Stimulated activated CD8-positive, alpha-beta memory T cell treated with anti-CD3 and anti-CD28 coated beads, Interleukin-4, amount 100 ng/mL, for 48 hours (primary cell): ENCODE results near the gene JDP2.

ENCODE experiments used
- DNase-seq: peaks from one replicate; pipeline ENCODE4 v3.0.0-alpha.2; 2020

JDP2 gene

DNA sequence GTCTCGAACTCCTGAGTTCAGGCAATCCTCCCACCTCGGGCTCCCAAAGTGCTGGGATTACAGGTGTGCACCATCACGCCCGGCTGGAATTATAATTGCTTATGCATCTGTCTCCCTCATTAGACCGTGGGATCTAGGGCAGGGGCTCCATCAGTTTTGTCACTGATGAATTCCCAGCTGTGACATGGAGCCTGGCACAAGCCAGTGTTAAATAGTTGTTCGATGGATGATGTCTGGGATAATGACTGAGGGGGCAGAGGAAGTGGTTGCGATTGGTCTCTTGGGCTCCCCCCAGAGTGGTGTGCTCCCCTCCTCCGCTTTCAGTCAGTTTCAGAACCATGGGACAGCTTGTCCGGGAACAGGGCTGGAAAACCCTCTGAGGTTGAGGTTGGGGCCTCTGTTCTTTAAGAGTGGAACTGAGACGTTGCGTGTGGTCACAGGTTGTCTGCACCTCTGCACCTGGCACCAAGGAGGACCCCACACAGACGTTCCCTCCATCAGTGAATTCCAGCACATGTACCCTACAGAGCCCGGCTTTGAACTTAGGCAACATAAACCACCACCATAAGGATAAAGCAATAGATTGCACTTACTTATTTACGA lies 63.7 kb downstream of the JDP2 start:
- no peak for DNase-seq

DNA sequence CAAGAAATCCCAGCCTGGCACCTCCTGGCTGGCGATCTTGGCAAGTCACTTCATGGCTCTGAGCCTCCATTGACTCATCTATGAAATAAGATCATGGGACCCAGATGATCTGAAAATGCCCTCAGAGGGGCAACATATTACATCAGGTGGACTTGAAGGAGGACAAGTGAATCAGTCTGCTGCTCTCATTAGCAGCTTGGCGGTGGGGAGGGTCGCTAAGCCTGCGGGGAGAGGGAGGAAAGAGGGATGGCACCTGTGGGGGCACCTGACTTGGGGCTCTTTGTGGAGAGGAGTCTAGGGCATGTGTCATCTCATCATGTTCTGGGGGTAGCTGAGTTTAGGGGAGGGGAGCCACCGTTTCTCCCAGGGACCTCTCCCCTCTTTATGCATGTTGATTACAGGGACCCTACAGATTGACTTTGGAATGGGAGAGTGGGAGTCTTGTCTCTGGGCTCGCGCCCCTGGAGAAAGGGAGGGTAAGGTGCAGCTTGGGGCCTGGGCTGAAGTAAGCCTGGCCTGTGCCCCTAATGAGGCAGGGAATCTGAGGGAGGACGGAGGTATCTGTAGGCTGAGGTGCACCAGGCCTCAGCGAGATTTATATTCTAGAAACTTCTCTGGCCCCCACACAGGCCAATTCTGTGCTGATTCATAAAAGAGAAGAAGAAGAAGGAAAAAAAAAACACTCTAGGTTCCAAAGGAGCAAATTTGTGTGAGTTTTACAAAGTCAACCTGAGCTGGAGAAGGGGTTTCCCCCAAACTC lies 65.2 kb downstream of the JDP2 start:
- no peak for DNase-seq

DNA sequence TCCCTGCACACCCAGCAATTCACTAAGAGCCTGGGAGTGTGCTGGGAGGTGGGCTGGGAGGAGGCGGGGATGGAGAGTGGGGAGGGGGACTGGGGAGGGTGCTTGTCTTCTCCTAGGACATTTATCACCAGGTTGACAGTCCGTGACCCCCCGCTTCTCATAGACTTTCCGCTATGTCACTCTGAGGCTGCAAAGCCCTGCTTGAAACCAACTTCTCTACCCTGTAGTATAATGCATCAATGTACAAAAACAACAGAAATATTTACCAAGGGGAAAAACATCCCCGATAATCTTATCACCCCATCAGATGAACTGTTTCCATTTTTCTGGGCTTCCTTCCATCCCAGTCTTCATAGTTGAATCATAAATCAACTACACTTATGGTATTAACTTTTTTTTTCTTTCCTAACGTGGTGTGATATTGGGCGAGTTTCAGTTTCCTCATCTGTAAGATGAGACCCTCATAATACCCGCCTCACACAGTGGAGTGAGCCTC lies 65.8 kb downstream of the JDP2 start:
- DNase-seq, result no peak

DNA sequence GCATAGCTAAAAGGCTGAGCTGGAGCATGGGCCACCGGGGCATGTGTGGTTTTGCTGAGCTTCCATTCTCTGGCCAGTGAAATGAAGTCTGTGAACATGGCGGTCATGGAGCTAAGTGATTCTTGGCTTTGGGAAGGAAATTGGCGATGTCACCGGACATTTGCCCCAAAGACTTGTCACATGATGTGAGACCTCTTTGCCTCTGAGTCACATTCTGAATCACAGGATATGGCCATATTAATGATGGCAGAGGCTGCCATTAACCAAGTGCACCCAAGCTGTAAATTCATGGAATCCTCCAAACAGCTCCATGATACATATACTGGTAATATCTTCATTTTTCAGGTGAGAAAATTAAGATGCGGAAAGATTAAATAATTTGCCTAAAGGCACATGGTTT lies 67.1 kb downstream of the JDP2 start:
- DNase-seq, result no peak

DNA sequence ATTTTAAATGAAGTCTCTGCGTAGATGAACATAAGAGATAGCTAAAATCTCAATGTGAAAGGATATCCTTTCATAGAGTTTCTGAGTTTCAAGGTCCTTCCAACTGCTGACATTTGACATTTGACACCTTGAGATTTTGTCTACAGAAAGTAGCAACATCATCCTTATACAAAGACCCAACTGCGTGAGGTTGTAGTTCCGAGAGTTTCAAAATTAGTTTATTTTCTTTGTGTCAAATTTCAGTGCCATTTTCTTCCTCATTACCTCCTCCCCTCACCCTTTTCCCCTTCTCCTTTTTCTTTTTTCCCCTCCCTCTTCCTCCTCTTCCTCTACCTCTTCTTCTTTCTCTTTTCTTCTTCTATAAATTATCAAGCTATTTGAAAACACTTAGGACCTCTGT lies 67.6 kb downstream of the JDP2 start:
- DNase-seq, result no peak

DNA sequence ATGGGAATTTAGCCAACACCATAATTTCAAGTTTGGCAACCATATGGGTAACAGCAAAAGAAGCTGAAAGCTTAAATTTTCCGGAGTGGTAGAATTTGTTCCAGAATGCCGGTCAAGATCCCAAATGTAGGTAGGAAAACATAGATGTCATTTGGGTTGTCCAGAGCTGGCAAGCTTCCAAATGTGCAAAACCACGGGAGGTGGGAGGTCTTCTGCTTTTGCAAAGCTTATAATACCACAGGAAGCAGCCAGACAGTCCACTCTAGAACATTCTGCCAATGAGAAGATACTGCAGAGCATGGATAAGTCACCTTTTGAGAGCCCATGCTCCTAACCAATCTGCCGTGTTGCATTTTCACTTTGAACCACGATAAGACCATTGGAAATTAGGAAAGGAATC lies 68.1 kb downstream of the JDP2 start:
- DNase-seq, result no peak

DNA sequence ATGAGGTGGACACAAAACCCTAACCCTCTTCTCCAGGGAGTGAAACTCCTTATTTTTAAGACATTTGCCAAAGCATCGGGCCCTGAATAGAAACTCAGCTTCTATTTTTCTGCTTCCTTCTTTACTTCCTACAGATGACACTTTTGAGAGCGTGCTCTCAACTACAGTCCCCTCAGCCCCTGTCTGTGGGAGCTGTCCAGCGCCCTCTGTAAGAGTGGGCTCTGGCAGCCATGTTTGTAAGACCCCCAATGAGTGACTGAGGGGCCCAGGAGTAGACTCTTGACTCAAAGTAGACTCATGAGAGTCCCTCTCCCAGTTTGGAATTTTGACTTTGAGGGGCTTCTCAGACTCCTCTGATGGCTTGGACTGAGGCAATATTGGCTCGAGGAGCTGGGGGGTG lies 68.9 kb downstream of the JDP2 start:
- DNase-seq, result no peak

DNA sequence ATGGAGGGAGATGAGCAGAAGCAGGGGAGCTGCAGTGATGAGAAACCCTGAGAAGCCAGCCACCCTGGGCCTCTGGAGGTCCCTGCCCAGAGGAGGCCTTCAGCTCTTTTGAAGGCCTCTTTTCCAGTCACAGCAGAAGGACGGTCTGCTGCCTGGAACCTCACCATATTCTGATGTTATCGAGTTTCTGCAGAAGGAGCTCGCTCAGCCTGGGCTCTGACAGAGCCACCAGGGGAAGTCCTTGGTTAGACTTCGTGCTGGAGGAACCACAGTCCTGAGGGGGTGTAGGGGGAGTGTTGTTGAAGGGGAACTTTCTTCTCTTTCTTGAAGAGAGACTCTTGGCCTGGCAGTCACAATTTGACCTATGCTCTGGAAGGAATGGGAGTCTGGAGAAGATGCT lies 69.4 kb downstream of the JDP2 start:
- peak; percentile 76 for DNase-seq

DNA sequence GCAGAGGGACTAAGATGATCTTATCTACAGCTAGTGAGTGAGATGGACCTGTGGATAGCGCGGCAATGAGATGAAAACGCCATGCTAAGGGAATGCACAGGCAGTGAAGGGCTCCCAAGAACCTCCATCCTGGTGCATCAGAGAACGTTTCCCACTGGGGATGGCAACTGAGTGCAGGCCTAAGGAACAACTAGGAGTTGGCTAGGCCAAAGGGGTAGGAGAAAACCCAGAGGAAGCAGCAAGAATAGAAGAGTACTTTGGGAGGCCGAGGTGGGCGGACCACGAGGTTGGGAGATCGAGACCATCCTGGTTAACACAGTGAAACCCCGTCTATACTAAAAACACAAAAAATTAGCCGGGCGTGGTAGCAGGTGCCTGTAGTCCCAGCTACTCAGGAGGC lies 69.9 kb downstream of the JDP2 start:
- peak; percentile 58 for DNase-seq

DNA sequence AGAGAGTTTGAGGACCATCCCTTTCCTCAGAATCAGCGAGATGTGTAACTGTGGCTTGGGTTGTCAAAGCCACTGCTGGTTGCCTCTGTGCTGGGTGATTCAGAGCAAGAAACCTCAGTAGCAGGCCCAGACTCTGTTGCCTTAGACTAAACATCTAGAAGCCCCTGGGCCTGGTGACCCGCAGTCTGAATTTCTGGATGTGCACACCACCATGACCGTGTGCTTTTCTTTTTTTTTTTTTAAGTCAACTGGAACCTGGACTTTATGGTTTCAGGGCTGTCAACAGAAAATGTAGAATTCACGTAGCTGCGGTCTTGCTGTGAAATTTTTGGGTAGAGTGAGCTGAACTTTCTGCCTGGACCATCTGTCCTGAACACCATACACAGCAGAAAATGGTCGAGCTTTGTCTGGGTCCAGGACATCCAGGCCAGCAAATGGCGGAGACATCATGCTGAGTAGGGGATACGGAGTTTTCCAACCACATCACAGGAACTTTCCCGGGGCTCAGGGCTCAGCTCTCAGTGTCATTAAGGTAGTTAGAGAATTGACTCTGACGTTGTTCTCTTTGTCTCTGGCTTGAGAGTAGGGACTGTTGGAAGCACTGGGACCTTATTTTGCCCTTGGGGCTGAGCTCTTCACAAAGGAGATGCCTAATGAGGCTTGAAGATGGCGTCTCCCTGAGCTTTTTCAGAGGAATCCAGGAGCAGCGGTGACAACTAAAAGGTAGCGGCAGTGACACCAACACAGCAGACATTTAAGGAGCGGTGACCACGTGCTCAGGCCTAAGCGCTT lies 71.5 kb downstream of the JDP2 start:
- peak; percentile 61 for DNase-seq

DNA sequence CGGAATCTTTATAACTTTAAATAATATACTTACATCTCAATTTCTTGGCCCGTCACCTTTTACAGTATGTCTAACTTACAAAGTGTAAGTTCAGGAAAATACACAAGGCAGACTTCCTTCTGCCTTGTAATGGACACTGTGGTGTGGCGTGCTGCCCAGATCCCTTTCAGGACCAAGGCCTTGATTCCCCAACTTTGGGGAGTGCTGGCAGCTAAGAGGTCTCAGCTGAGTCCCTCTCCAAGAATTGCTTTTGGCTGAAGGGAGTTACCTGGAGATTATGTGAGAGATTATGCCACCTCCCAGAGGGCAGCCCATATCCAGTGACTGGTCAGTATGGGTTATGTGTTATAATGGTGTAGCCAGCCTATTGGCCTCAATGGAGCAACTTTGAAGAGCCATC lies 73.3 kb downstream of the JDP2 start:
- DNase-seq, result no peak

DNA sequence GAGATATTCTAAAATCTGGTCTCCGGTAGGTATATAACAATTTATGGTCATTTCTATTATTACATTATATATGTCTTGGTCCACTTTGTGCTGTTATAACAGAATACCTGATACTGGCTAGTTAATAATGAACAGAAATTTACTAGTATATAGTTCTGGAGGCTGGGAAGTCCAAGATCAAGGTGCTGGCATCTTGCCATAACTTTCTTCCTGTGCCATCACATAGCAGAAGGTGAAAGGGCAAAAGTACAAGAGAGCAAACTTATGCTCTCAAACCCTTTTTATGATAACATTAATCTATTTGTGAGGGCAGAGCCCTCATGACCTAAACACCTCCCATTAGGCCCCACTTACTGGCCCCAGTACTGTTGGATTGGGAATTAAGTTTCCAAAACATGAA lies 76.6 kb downstream of the JDP2 start:
- no peak for DNase-seq

DNA sequence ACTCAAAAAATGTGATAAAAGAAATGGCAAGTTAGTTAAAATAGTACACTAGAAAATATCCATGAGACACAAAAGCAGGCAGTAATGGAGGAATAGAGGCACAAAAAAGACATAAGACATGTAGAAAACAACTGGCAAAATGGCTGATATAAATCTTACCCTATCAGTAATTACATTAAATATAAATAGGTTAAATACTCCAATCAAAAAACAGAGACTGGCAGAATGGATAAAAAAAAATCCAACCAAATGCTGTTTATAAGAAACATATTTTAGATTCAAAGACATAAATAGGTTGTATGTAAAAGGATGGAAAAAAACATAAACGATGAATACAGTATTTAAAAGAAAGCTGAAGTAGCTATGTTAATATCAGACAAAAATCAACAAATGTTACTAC lies 79.1 kb downstream of the JDP2 start:
- DNase-seq, result no peak

DNA sequence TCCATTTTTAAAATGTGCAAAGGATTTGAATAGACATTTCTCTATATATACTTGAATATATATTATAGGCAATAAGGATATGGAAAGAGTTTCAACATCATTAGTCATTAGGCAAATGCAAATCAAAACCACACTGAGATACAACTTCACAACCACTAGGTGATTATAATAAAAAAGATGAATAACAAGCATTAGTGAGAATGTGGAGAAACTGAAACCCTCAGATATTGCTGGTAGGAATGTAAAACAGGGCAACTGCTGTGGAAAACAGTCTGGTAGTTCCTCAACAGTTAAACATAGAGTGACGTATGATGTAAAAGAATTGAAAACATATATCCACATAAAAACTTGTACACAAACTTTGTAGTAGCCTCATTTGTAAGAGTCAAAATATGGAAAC lies 82.7 kb downstream of the JDP2 start:
- DNase-seq, result no peak

DNA sequence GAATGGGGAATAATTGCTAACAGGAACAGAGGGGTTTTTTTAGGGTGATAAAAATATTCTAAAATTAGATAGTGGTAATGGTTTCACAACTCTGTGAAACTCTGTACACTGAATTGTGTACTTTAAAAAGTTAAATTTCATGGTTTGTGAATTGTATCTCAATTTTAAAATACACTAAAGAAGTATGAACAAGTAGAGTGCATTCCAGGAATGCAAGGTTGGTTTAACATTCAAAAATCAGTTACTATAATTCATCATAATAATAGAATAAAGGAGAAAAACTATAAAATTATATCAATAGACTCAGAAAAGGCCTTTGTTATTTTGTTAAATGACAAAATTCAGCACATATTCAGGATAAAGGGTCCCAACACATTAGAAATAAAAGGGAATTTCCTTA lies 83.4 kb downstream of the JDP2 start:
- DNase-seq, result no peak

DNA sequence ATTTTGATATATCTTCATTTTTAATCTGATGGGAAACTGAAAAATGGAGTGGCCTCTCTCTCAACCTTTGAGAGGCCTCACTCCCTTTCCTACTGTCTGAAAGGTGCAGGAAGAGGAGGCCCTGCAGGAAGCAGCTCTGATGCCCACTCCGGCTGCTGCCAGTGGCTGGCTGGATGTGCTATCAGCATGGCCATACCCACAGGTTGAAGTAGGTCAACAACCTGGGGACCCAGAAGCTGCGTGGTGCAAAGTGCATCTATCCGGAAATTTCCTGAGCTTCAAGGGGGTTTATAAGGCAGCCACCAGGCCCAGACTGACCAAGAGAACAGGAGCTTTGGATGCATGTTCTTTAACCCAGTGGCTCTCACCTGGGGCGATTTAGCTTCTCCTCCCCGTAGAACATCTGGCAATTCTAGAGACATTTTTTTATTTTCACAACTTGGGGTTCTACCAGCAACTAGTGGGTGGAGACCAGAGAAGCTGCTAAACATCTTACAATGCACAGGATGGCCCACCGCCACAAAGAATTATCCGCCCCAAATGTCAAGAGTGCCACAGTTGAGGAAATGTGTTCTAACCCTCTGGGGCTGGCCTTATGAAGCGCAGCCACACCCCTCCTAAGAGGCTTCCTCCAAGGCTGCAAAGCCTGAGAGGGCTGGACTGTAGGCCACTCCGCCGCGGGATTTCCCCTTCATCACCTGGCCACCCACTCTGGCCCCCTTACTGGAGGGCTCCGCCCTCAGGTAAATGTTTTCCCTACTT lies 86.3 kb downstream of the JDP2 start:
- no peak for DNase-seq

DNA sequence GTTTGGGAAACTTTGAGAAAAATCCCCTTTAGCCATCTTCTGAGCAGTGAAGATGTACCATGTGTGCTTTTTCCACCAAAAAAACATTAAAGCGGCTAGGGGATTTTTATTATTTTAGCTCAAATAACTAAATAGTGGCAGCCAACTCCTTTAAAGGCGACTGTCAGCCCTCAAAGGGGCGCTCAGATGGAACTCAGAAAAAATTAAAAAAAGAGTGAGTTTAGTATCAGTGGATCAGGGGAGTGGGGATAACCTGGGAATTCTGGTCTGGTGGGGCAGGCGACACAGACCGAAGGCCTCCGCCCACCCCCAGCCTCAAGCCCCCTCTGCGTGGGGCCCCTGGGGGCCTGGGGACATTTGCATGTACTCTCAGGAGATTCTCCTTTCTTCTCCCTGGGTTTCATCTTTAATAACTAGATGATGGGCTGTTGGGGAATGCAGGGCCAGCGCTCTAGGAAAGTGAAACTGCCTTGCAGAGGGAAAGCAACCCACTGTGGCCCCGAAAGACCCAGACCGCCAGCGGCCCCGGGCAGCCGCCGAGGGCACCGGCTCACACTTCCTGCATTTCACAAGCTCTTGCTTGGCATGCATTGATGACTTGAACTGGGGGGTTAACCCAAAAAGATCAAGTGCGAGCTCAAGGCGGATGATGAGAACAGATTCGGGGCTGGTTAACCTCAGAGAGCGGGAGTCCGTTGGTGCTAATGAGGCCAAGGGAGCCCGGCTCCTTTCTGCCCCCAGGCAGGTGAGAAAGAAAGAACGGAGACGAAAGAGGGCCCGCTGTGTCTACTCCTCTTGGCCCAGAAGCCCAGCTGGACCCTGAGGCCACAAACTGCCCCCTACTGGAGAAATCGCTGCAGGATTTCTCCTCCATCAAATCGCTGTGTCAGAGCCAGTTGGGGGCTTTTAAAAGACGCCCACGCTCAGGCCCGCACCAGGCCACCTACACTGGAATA lies 87.1 kb downstream of the JDP2 start:
- DNase-seq, result peak; percentile 69

DNA sequence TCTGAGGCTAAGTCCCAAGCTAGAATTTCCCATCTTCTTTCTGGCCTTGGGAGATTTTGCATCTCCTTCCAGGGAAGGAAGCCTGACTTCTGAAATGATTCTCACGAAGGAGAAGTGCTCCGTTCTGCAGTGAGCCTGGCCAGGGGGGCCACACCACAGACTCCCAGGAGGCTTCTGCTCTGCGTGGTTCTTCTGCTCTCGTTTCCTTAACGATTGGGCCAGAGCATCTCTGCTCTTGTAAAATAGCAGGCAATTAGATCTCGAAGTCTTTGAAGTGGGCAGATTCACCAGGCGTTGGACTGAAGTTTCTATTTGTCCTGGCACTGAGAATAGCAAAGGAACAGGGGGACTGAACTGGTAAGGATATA lies 87.8 kb downstream of the JDP2 start:
- no peak for DNase-seq

DNA sequence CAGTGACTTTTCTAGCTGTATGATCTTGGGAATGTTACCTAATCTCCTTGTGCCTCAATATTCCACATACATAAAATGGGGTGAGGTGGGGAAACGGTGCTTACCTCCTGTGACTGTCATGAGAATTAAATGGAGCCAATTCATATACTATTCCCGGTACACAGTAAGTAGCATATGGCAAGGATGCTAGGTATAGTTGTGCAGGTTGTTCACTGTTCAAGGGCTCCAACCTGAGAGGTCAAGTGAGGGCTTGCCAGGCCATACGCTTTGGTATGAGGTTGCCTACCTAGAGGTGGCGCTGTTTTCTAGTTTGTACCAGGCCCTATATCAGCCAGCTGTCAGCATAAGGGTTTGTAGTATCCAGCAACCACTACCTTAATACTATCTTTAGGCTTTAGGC lies 90.8 kb downstream of the JDP2 start:
- DNase-seq, result peak; percentile 72

DNA sequence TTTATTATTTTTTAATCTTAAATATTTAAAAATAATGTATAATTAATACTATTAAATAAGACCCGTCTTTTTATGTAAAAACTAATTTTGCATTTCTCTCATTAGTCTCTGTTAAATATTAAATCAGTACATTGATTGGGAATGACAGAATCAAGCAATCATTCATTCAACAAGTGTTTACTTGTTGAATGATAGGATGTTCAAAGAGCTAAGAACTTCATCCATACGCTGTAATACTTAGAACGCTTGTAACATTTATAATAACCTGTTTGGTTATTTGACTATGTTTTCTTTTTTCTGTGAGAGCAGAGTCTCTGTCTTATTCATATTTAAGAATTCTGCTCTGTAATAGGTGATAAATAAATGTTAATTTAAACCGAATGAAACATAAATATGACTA lies 91.6 kb downstream of the JDP2 start:
- DNase-seq, result no peak

DNA sequence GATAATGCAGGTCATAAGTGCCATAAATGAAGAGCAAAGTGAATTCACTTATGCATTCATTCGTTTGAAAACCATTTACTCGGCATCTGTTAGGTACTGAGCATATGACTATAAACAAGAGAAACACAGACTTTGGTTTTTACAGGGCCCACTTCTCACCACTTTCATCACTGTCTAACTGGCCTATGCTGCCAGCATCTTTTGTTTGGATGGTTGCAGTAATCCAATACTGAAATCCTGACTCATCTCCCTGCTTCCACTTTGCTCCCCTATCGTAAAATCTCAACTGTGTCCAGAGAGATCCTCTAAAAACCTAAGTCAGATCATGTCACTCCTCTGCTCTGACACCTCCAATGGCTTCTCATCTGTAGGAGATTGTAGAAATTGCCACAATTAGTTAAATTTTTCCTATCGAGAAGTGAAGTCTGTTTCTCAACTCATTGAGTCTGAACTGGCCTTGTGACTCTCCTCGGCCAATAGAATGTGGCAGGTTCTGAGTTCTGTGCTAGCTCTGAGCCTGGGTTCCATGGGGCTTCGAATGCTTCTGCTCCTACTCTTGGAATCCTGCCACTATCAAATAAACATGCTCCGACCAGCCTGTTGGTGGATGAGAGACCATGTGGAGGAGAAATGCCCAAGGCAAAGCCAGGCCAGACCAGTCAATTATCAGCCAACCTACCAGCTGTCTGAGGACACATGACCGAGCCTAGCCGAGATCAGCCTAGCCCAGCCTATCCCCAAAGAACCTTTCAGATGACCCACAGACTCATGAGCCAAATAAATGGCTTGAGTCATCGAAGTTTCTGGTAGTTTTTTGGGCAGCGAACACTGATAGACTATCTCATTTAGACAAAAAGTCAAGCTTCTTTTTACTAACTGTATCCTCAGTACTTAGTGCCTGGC lies 92.3 kb downstream of the JDP2 start:
- DNase-seq, result no peak
